ENCODE measurements around the gene DOCK1. TPM values are rescaled to one million over a fixed set of nuclear protein-coding genes. Genes with fewer than 3 reads are reported as not detected.

Gene DOCK1
- polyA plus RNA-seq, 1 donor from 2014 or later: 2.7 TPM

- no peaks in the 10 kb centered on the region for H3K9me2 ChIP-seq (ENCODE audit: insufficient read depth, low read length)
Measured at GRCh38 chr10:127275793-127276450, 370.7 kb downstream of the DOCK1 start.

GRCh38 chr10:127276794-127277462 is 371.7 kb downstream of the DOCK1 start:
- Histone ChIP-seq H4K20me1 (ENCODE audit: insufficient read depth) (no peaks in the 10 kb centered on the region), H3K27me3 (ENCODE audit: insufficient read depth, low read depth, low read length) (no peaks in the 10 kb centered on the region), H3K27ac (ENCODE audit: low read length) (no peak overlapping the region), H3K4me2 (ENCODE audit: low read length) (no peak overlapping the region), H3K4me3 (ENCODE audit: low read length) (no peak overlapping the region), H3F3A (ENCODE audit: insufficient read depth, low read length, poor library complexity, severe bottlenecking) (no peaks in the 10 kb centered on the region), H3K9me2 (ENCODE audit: insufficient read depth, low read length) (no peaks in the 10 kb centered on the region), H3K9me3 (ENCODE audit: low read length) (no peaks in the 10 kb centered on the region), H2AFZ (ENCODE audit: low read depth, low read length) (no peak overlapping the region), H3K36me3 (ENCODE audit: insufficient read depth, low read length) (no peaks in the 10 kb centered on the region), H3K9ac (ENCODE audit: low read length) (no peak overlapping the region), H3K79me2 (replicated peaks; ENCODE audit: insufficient read depth, low read length) (no peaks in the 10 kb centered on the region)
- no peak for TF ChIP-seq RAD21 (conservative IDR thresholded peaks at IDR 0.05)
- TF ChIP-seq TAF1 (IDR thresholded peaks at IDR 0.05; ENCODE audit: low read depth): no peak
- no peak for TF ChIP-seq MXI1 (conservative IDR thresholded peaks at IDR 0.05; ENCODE audit: poor library complexity, severe bottlenecking)
- no peak for TF ChIP-seq EZH2 (IDR thresholded peaks at IDR 0.05; ENCODE audit: borderline replicate concordance, insufficient read depth, low read length, poor library complexity, severe bottlenecking)
- TF ChIP-seq EP300 (conservative IDR thresholded peaks at IDR 0.05; ENCODE audit: poor library complexity, severe bottlenecking): no peak
- TF ChIP-seq SMC3 (conservative IDR thresholded peaks at IDR 0.05; ENCODE audit: poor library complexity): no peak
- TF ChIP-seq POLR2AphosphoS5 (IDR thresholded peaks at IDR 0.05): no peak
- no peak for TF ChIP-seq REST (IDR thresholded peaks at IDR 0.05; ENCODE audit: borderline replicate concordance)

More at GRCh38 chr10:127275793-127276450, 370.7 kb downstream of the DOCK1 start:
- Histone ChIP-seq H3K27ac (ENCODE audit: low read length) (no peak overlapping the region), H4K20me1 (ENCODE audit: insufficient read depth) (no peaks in the 10 kb centered on the region), H3K36me3 (ENCODE audit: insufficient read depth, low read length) (no peaks in the 10 kb centered on the region), H3K9ac (ENCODE audit: low read length) (no peak overlapping the region), H3K27me3 (ENCODE audit: insufficient read depth, low read depth, low read length) (no peaks in the 10 kb centered on the region), H3K4me3 (ENCODE audit: low read length) (no peak overlapping the region), H2AFZ (ENCODE audit: low read depth, low read length) (no peak overlapping the region), H3K9me3 (ENCODE audit: low read length) (no peaks in the 10 kb centered on the region), H3K4me2 (ENCODE audit: low read length) (no peak overlapping the region), H3K79me2 (replicated peaks; ENCODE audit: insufficient read depth, low read length) (no peaks in the 10 kb centered on the region), H3F3A (ENCODE audit: insufficient read depth, low read length, poor library complexity, severe bottlenecking) (no peaks in the 10 kb centered on the region)
- TF ChIP-seq RAD21 (conservative IDR thresholded peaks at IDR 0.05): no peak
- TF ChIP-seq EP300 (conservative IDR thresholded peaks at IDR 0.05; ENCODE audit: poor library complexity, severe bottlenecking): no peak
- TF ChIP-seq SMC3 (conservative IDR thresholded peaks at IDR 0.05; ENCODE audit: poor library complexity): no peak
- no peak for TF ChIP-seq MXI1 (conservative IDR thresholded peaks at IDR 0.05; ENCODE audit: poor library complexity, severe bottlenecking)
- TF ChIP-seq POLR2AphosphoS5 (IDR thresholded peaks at IDR 0.05): no peak
- no peak for TF ChIP-seq REST (IDR thresholded peaks at IDR 0.05; ENCODE audit: borderline replicate concordance)
- TF ChIP-seq CTCF (IDR thresholded peaks at IDR 0.05; ENCODE audit: poor library complexity, severe bottlenecking): no peak

Data from neural cell (in vitro differentiated cells).